Psoas muscle (tissue), 8 donors: ENCODE results near the gene HOXB9. TPM values are rescaled to one million over a fixed set of nuclear protein-coding genes. Genes with fewer than 3 reads are reported as not detected.
A peak's percentile ranks its signal among the peaks of the same experiment; 100 is the strongest.

ENCODE experiments used
- ATAC-seq, 4 donors: fragments of 200-7000 bp; cut with Tn5 transposase; one replicate each; pipeline ENCODE4 v1.9.1; 2020; ENCODE audit warnings: moderate library complexity in 3 of 4, mild to moderate bottlenecking in 2 of 4
- DNase-seq, 2 donors: peaks; one replicate each; pipeline ENCODE4 v3.0.0-alpha.2; 2020
- H3K27ac ChIP-seq: fragments of 200-600 bp; one replicate; pipeline ENCODE4 v1.8.0; 2022
- H3K27me3 ChIP-seq, 3 donors: fragments of 200-600 bp in 1 of 3; one replicate each; pipeline versions ENCODE4 v1.6.1 to v1.8.0; 2013 to 2022; ENCODE audit warnings: low read length in 2 of 3, mild to moderate bottlenecking in 2 of 3, moderate library complexity in 1 of 3; ENCODE audit not compliant: insufficient read depth in 3 of 3
- H3K36me3 ChIP-seq, 2 donors: fragments of 200-600 bp in 1 of 2; one replicate each; pipeline versions ENCODE4 v1.6.1 to v1.8.0; 2013 to 2022; ENCODE audit warnings: low read depth in 1 of 2, mild to moderate bottlenecking in 1 of 2, moderate library complexity in 1 of 2; ENCODE audit not compliant: insufficient read depth in 1 of 2
- H3K4me1 ChIP-seq: fragments of 200-600 bp; one replicate; pipeline ENCODE4 v1.8.0; 2022
- H3K4me3 ChIP-seq: fragments of 200-600 bp; one replicate; pipeline ENCODE4 v1.8.0; 2022; ENCODE audit warnings: mild to moderate bottlenecking
- H3K9me3 ChIP-seq: fragments of 200-600 bp; one replicate; pipeline ENCODE4 v1.8.0; 2022
- CTCF ChIP-seq: fragments of 200-600 bp; IDR thresholded peaks from one replicate; pipeline ENCODE4 v1.8.0; 2022; ENCODE audit warnings: antibody characterized with exemption
- WGBS, 3 donors: extraction: QIAGEN DNeasy Blood & Tissue Kit; methylation state at CpG; one replicate each; pipeline versions ENCODE4 v1.1.6 to v1.1.7; 2013; 5-methylcytosine and 5-hydroxymethylcytosine counted together
- intact Hi-C, 2 donors: fragments of 100-400 bp; cut with DNase I; formaldehyde crosslinking; loops; one replicate each; pipeline versions ENCODE4 v1.11.0 to v1.14.2; 2022
- polyA plus RNA-seq, 3 donors: library from polyadenylated mRNA; stranded (reverse); fragments of 200-250 nt; gene quantifications; one replicate each; pipeline ENCODE4 v1.2.3, GENCODE V29; 2013
- total RNA-seq, 4 donors: library from RNA; stranded (reverse); fragmentation: NEBNext Ultra II Directional in 2 of 4; extraction: Animal tissue kit (Norgen Biotek cat#: 25700) in 2 of 4; gene quantifications; one replicate each; pipeline versions ENCODE4 v1.2.1 to v1.2.4, GENCODE V29; 2021 to 2023
- donor health status: healthy with polysubstance abuse.
- donor health status: DM: no; HTN: no; CAD: no; lungs with moderate emphysema.
- donor health status: Bipolar disorder and iron deficiency.
- donor health status: healthy.
- donor health status: DM: yes; HTN: yes; CAD: no.
- donor health status: DM: no; HTN: no; CAD: no.
- donor health status: DM: no; HTN: no; CAD: no.
- donor health status: DM: yes; HTN: yes; CAD: no.

HOXB9 gene
- total and polyA plus RNA-seq, 7 donors, result 0.01 to 0.10 (median 0.03) TPM; not detected in 4

GRCh38 chr17:48646183-48647102, 20.3 kb upstream of the HOXB9 start:
- Histone ChIP-seq H3K4me3 (peak overlapping the region; percentile 52), H3K27ac (no peak overlapping the region), H3K9me3 (no peaks in the 10 kb centered on the region), H3K4me1 (no peaks in the 10 kb centered on the region), H3K27me3 (peaks cover 10 to 99% (median 37%) of the 10 kb centered on the region in 3 donors), H3K36me3 (no peaks in the 10 kb centered on the region)
- no peak for DNase-seq
- ATAC-seq, result no peak
- TF ChIP-seq CTCF, result no peak
- WGBS, 3 donors, result 3% methylated on average over 49 to 80 of the region's 80 CpGs
- intact Hi-C loops, result no loop called here

GRCh38 chr17:48645639-48646182, 19.6 kb upstream of the HOXB9 start:
- ATAC-seq (no peak), DNase-seq (no peak)
- Histone ChIP-seq H3K9me3 (no peaks in the 10 kb centered on the region), H3K36me3 (no peaks in the 10 kb centered on the region), H3K27me3 (peaks cover 10 to 99% (median 40%) of the 10 kb centered on the region in 3 donors), H3K27ac (no peak overlapping the region), H3K4me3 (no peak overlapping the region), H3K4me1 (no peaks in the 10 kb centered on the region)
- intact Hi-C loops, result no loop called here
- TF ChIP-seq CTCF, result no peak
- WGBS, 3 donors, result 25 to 37% (median 32%) methylated on average over 14 of the region's 14 CpGs

- Histone ChIP-seq H3K27me3 (peaks cover 10 to 99% (median 43%) of the 10 kb centered on the region in 3 donors), H3K27ac (no peak overlapping the region), H3K4me3 (no peak overlapping the region), H3K36me3 (no peaks in the 10 kb centered on the region), H3K9me3 (no peaks in the 10 kb centered on the region), H3K4me1 (no peaks in the 10 kb centered on the region)
- ATAC-seq (no peak), DNase-seq (no peak)
- TF ChIP-seq CTCF, result no peak
- 47 to 53% (median 50%) methylated on average over 6 of the region's 6 CpGs for WGBS, 3 donors
- intact Hi-C loops, result no loop called here
Observed at GRCh38 chr17:48644910-48645557, 18.9 kb upstream of the HOXB9 start.

GRCh38 chr17:48644159-48644558, 18.0 kb upstream of the HOXB9 start:
- DNase-seq, result no peak
- Histone ChIP-seq H3K27me3 (peaks cover 8 to 100% (median 43%) of the 10 kb centered on the region in 3 donors), H3K27ac (no peak overlapping the region)

More at GRCh38 chr17:48644159-48644558, 18.0 kb upstream of the HOXB9 start:
- WGBS, 3 donors, result 94 to 100% (median 100%) methylated on average over 1 of the region's 1 CpG
- no peak overlapping the region for H3K4me3 ChIP-seq
- no peak for TF ChIP-seq CTCF
- no peaks in the 10 kb centered on the region for H3K4me1 ChIP-seq
- no peaks in the 10 kb centered on the region for H3K9me3 ChIP-seq
- intact Hi-C loops, result no loop called here
- no peak for ATAC-seq
- no peaks in the 10 kb centered on the region for H3K36me3 ChIP-seq
